NCI-H748 (cell line): Measurements from ENCODE around the gene APMAP.

ENCODE experiments used
- DNase-seq: peaks from one replicate; lab custom pipeline; 2025; ENCODE audit not compliant: unreplicated experiment; lab: John Stamatoyannopoulos, UW

APMAP gene

DNA sequence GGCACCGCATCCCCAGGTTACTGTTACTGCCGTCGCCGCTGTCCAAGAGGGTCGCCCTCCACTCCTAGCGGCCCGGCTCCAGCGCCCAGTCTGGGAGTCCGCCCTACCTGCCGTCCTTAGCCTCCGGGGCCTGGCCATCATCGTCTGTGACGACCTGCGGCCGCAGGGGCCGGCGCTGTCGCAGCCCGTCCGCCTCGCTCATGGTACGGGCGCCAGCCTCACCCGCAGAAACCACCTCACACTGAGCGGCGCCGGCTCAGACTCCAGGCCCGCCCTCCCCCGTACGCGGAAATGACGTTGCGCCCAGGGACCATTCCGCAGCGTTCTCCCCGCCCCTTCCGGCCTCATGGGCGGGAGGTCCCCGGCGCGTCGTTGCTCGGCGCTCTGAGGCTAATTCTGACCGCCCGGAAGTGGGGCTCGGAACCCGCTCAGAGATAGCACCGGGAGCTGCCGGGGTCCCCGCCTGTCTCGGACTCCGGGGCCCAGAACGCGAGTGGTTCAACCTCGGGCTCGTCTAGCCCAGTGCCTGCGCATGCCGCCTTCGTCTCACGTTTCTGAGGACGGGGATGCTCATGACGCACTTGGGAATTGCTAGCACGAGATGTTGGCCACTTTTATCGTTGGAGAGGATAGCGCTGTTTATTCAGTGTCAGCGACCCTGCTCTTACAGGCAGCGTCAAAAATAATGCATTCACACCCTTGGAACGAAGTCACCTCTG, at the start of gene APMAP:
TSS of gene APMAP (minus strand) at position 265 of the 719 bp plus-strand sequence. CDS start at position 202, 63 bp downstream.
- peak; percentile 98 for DNase-seq

DNA sequence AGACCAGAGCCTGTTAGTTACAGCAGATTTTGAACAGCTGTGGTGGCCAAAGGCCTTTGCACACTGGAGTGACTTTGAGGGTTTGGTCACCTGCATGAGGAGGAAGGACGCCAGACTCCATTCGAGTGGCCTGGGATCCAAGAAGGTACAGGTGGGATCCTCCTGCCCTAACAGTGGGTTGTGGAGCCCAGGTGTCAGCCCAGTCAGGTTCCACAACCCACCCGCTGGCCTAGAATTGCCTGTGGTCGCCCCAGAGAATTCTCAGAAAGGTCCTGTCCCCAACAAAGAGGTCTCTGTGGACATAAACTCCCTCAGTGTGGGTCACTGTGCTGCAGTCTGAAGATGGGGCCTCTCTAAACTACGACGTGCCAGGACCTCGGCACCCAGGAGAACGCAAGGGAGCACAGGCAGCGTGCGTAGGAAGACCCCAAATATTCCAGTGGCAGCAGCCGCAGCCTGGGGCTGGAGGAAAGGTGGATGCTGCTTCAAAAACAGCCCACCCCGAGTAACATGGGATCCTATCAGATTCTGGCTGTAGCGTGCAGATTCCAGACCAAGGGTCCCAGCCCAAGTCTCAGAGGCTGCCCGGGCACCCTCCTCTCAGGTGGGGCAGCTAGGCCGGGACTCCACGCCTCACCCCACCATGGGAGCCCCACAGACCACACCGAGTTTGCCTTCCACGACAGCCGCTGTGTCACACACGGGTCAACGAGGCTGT, 49.4 kb upstream of the APMAP start:
- DNase-seq, result no peak

- no peak for DNase-seq
Observed at GRCh38 chr20:25040438-25040831, 47.9 kb upstream of the APMAP start.

GRCh38 chr20:25039697-25040437, 47.3 kb upstream of the APMAP start:
- no peak for DNase-seq

- no peak for DNase-seq
Observed at GRCh38 chr20:25038591-25039015, 46.1 kb upstream of the APMAP start.

- no peak for DNase-seq
Observed at GRCh38 chr20:25038103-25038410, 45.5 kb upstream of the APMAP start.

- DNase-seq, result no peak
Observed at GRCh38 chr20:25037288-25038102, 44.9 kb upstream of the APMAP start.

DNA sequence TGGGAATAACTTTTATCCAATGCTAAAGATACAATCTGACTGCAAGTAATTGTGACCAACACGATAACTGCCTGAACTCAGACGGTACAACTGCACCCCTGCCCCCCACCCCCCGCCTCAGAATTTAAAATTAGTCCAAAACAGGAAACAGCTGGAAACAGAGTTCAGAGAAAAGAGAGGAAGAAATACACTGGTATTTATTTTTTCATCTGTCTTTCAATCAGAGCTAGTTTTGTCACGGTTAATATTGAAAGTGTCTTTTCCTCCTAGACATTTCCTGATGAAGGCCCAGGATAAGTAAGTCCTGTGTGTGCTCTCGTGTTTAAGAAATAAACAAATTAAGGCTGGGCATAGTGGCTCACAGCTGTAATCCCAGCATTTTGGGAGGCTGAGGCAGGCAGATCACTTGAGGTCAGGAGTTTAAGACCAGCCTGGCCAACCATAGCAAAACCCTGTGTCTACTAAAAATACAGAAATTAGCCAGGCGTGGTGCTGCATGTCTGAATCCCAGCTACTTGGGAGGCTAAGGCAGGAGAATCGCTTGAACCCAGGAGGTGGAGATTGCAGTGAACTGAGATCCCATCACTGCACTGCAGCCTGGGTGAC, 43.9 kb upstream of the APMAP start:
- no peak for DNase-seq

- DNase-seq, result no peak
Observed at GRCh38 chr20:25035921-25036320, 43.4 kb upstream of the APMAP start.

DNA sequence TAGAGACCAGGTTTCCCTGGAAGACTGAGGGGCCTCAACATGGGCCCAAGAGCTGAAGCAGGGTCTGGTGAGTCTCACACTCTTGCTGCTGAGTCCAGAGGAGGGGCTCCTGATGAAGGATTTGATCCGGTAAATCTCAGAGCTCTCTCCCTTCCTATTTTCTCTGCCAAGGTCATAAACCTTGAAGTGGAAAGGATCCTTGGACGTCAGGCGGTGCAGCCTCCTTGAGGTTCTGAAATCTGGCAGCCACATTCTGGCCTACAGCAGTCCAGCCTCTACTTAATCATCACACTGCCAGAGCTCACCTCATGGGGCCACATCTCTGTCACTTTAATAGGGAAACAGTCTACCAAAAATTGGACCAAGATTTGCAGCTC, 41.4 kb upstream of the APMAP start:
- no peak for DNase-seq

- no peak for DNase-seq
Observed at GRCh38 chr20:25033265-25033923, 40.8 kb upstream of the APMAP start.

- DNase-seq, result no peak
Observed at GRCh38 chr20:25032478-25033264, 40.1 kb upstream of the APMAP start.

GRCh38 chr20:25032065-25032477, 39.5 kb upstream of the APMAP start:
- DNase-seq, result no peak

GRCh38 chr20:25031241-25031640, 38.7 kb upstream of the APMAP start:
- DNase-seq, result no peak

GRCh38 chr20:25030649-25031207, 38.2 kb upstream of the APMAP start:
- DNase-seq, result no peak

- no peak for DNase-seq
Observed at GRCh38 chr20:25030007-25030648, 37.6 kb upstream of the APMAP start.

- no peak for DNase-seq
Observed at GRCh38 chr20:25025986-25026605, 33.5 kb upstream of the APMAP start.
